Hepatocyte (in vitro differentiated cells): Measurements from ENCODE around the gene A3GALT2. TPM values are rescaled to one million over a fixed set of nuclear protein-coding genes. Genes with fewer than 3 reads are reported as not detected.

ENCODE experiments used
- DNase-seq: peaks from one replicate; pipeline ENCODE4 v3.0.0-alpha.2; 2016; ENCODE audit warnings: low spot score
- H2AFZ ChIP-seq: fragments of 200-600 bp; sonication (generic); 2 replicates; pipeline ENCODE4 v1.6.0; 2016; ENCODE audit warnings: antibody characterized with exemption, mild to moderate bottlenecking
- H3K27ac ChIP-seq: fragments of 200-600 bp; sonication (generic); 2 replicates; pipeline ENCODE4 v1.5.1; 2016; ENCODE audit warnings: mild to moderate bottlenecking
- H3K27me3 ChIP-seq: fragments of 200-600 bp; sonication (generic); 2 replicates; pipeline ENCODE4 v1.6.1; 2016
- H3K36me3 ChIP-seq: fragments of 200-600 bp; sonication (generic); replicated peaks from 2 replicates; pipeline ENCODE4 v1.5.1; 2016; ENCODE audit warnings: low read depth; ENCODE audit not compliant: insufficient read depth
- H3K4me1 ChIP-seq: fragments of 200-600 bp; sonication (generic); 2 replicates; pipeline ENCODE4 v1.5.1; 2016; ENCODE audit warnings: mild to moderate bottlenecking, moderate library complexity; ENCODE audit not compliant: insufficient read depth
- H3K4me2 ChIP-seq: fragments of 200-600 bp; sonication (generic); 2 replicates; pipeline ENCODE4 v1.6.0; 2016
- H3K4me3 ChIP-seq: fragments of 200-600 bp; sonication (generic); 2 replicates; pipeline ENCODE4 v1.5.1; 2016; ENCODE audit warnings: mild to moderate bottlenecking
- H3K79me2 ChIP-seq: fragments of 200-600 bp; sonication (generic); 2 replicates; pipeline ENCODE4 v1.6.0; 2017; ENCODE audit warnings: mild to moderate bottlenecking
- H3K9me2 ChIP-seq: fragments of 200-600 bp; sonication (generic); replicated peaks from 2 replicates; pipeline ENCODE4 v1.6.0; 2017; ENCODE audit warnings: mild to moderate bottlenecking; ENCODE audit not compliant: insufficient read depth
- H3K9me3 ChIP-seq: fragments of 200-600 bp; sonication (generic); 2 replicates; pipeline ENCODE4 v1.5.1; 2016; ENCODE audit warnings: low read depth, mild to moderate bottlenecking
- H4K20me1 ChIP-seq: fragments of 200-600 bp; sonication (generic); 2 replicates; pipeline ENCODE4 v1.6.0; 2016; ENCODE audit warnings: mild to moderate bottlenecking; ENCODE audit not compliant: insufficient read depth, poor library complexity, severe bottlenecking
- EZH2 ChIP-seq: fragments of 200-600 bp; sonication (generic); IDR thresholded peaks from 2 replicates; pipeline ENCODE4 v1.6.1; 2016; ENCODE audit warnings: antibody characterized with exemption, mild to moderate bottlenecking, borderline replicate concordance
- EZH2phosphoT487 ChIP-seq: fragments of 200-600 bp; sonication (generic); IDR thresholded peaks from one replicate; pipeline ENCODE4 v1.6.1; 2018; ENCODE audit warnings: antibody characterized with exemption, mild to moderate bottlenecking, low read depth, moderate library complexity; ENCODE audit not compliant: unreplicated experiment, severe bottlenecking
- WGBS: methylation state at CpG from one replicate; pipeline ENCODE4 v1.1.6; 2016; ENCODE audit warnings: low lambda C conversion rate; ENCODE audit errors: missing lambda C conversion rate; 5-methylcytosine and 5-hydroxymethylcytosine counted together
- polyA plus RNA-seq: library from polyadenylated mRNA; unstranded; fragments of >200 nt; fragmentation: Nextera tagmentation; extraction: Ambion mirVana; gene quantifications from 2 replicates; pipeline ENCODE4 v1.2.1, GENCODE V29; 2016
- total RNA-seq: library from RNA; depleted of rRNA; stranded (reverse); fragments of >200 nt; gene quantifications from 2 replicates; pipeline ENCODE4 v1.2.3, GENCODE V29; 2014
- TF ChIP-seq, protein P1 (sequence below): fragments of 200-600 bp; sonication (generic); IDR thresholded peaks from 2 replicates; pipeline ENCODE4 v1.5.1; 2016; ENCODE audit warnings: antibody characterized with exemption, mild to moderate bottlenecking; ENCODE audit not compliant: poor library complexity

Gene A3GALT2
- total and polyA plus RNA-seq, 2 experiments from 2014 or later: not detected

DNA sequence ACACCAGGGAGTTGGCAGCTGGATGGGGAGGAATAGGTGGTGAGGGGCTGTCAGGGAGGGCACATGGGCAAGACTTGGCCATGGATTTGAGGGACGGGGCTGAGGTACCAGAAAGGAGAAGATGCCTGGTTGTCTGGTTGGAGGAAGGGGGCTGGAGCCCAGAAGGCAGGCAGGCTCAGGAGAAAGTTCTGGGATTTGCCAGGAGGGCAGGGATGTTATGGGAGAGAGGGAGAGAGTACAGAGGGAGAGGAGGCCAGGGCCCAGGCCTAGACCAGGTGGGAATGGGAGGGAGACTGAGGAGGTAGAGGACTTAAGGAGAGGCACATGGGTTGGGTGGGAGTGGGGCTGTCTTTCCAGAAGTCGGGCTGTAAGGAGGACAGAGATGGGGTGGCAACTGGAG lies 4.3 kb downstream of the A3GALT2 start:
- TF ChIP-seq, protein P1, sequence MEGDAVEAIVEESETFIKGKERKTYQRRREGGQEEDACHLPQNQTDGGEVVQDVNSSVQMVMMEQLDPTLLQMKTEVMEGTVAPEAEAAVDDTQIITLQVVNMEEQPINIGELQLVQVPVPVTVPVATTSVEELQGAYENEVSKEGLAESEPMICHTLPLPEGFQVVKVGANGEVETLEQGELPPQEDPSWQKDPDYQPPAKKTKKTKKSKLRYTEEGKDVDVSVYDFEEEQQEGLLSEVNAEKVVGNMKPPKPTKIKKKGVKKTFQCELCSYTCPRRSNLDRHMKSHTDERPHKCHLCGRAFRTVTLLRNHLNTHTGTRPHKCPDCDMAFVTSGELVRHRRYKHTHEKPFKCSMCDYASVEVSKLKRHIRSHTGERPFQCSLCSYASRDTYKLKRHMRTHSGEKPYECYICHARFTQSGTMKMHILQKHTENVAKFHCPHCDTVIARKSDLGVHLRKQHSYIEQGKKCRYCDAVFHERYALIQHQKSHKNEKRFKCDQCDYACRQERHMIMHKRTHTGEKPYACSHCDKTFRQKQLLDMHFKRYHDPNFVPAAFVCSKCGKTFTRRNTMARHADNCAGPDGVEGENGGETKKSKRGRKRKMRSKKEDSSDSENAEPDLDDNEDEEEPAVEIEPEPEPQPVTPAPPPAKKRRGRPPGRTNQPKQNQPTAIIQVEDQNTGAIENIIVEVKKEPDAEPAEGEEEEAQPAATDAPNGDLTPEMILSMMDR: no peak
- no peak for TF ChIP-seq EZH2phosphoT487
- no peak for TF ChIP-seq EZH2
- Histone ChIP-seq H3K27me3 (no peaks in the 10 kb centered on the region), H3K36me3 (no peaks in the 10 kb centered on the region), H3K4me1 (no peaks in the 10 kb centered on the region), H4K20me1 (no peaks in the 10 kb centered on the region), H2AFZ (no peak overlapping the region), H3K9me2 (no peaks in the 10 kb centered on the region), H3K79me2 (no peaks in the 10 kb centered on the region), H3K4me3 (no peak overlapping the region), H3K4me2 (no peak overlapping the region), H3K9me3 (no peaks in the 10 kb centered on the region), H3K27ac (no peak overlapping the region)
- 94% methylated on average over 2 of the region's 2 CpGs for WGBS
- no peak for DNase-seq

DNA sequence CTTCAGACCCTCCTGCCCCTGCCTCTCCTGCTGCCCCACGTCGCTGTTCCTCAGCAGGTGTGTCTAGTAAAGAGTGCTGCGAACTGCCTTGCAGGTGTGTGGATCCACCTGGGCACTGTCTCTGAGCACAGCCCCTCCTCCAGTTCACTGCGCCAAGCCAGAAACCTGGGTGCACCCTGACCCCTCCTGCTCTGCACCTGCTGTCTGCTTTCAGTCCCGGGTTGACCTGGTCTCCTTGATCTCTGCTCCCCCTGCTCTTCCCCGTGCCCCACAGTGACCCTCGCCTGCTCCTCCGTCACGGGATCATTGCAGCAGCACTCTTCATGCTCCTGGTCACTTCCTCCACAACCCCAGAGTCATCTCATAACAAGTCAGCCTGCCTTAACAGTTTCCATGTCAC lies 6.5 kb downstream of the A3GALT2 start:
- Histone ChIP-seq H3K9me3 (no peaks in the 10 kb centered on the region), H3K27ac (no peak overlapping the region), H3K27me3 (no peaks in the 10 kb centered on the region), H3K4me2 (no peak overlapping the region), H2AFZ (no peak overlapping the region), H3K4me1 (no peaks in the 10 kb centered on the region), H3K36me3 (no peaks in the 10 kb centered on the region), H3K79me2 (no peaks in the 10 kb centered on the region), H3K9me2 (no peaks in the 10 kb centered on the region), H4K20me1 (no peaks in the 10 kb centered on the region), H3K4me3 (no peak overlapping the region)
- 86% methylated on average over 9 of the region's 9 CpGs for WGBS
- DNase-seq: no peak
- TF ChIP-seq EZH2phosphoT487 (no peak), EZH2 (no peak)
- TF ChIP-seq, protein P1: no peak

DNA sequence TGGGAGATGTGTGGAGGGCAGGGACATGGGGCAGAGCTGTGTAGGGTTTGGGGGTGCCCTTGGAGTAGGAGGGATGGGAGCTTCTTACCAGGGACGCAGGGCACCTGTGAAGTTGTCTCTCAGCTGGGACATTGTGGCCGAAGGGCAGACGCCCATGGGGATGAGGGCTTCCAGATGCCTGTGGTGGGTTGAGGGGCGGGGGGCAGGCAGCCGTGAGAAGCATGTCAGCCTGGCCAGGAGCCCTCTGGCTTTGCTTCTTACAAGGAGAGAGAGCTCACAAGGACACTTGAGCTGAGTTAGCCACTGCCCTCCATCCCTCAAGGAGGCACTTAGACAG lies 8.5 kb downstream of the A3GALT2 start:
- 75% methylated on average over 5 of the region's 5 CpGs for whole genome bisulfite sequencing
- no peaks in the 10 kb centered on the region for H3K79me2 ChIP-seq
- no peaks in the 10 kb centered on the region for H3K36me3 ChIP-seq
- no peaks in the 10 kb centered on the region for H3K27me3 ChIP-seq
- no peak overlapping the region for H3K27ac ChIP-seq
- no peaks in the 10 kb centered on the region for H3K9me3 ChIP-seq
- no peak for TF ChIP-seq EZH2phosphoT487
- TF ChIP-seq, protein P1: no peak
- no peak for TF ChIP-seq EZH2
- H4K20me1 ChIP-seq: no peaks in the 10 kb centered on the region
- H3K4me1 ChIP-seq: no peaks in the 10 kb centered on the region
- no peak overlapping the region for H3K4me3 ChIP-seq
- H2AFZ ChIP-seq: no peak overlapping the region
- H3K4me2 ChIP-seq: no peak overlapping the region
- H3K9me2 ChIP-seq: no peaks in the 10 kb centered on the region
- DNase-seq: no peak
